Rectal smooth muscle tissue (tissue), 1 donor: ENCODE measurements around the gene SOHLH1.

Experiments used
- H3K27ac ChIP-seq: one replicate; pipeline ENCODE4 v1.7.0; 2013; ENCODE audit warnings: low read depth, low read length, inconsistent platforms
- H3K27me3 ChIP-seq: one replicate; pipeline ENCODE4 v1.7.0; 2013; ENCODE audit warnings: low read length; ENCODE audit not compliant: control insufficient read depth, insufficient read depth
- H3K36me3 ChIP-seq: one replicate; pipeline ENCODE4 v1.7.0; 2013; ENCODE audit warnings: low read length; ENCODE audit not compliant: control insufficient read depth, insufficient read depth
- H3K4me1 ChIP-seq: one replicate; pipeline ENCODE4 v1.7.0; 2013; ENCODE audit warnings: low read length; ENCODE audit not compliant: control insufficient read depth, insufficient read depth
- H3K4me3 ChIP-seq: one replicate; pipeline ENCODE4 v1.7.0; 2013; ENCODE audit warnings: low read length
- H3K9ac ChIP-seq: one replicate; pipeline ENCODE4 v1.7.0; 2013; ENCODE audit warnings: low read length

Gene SOHLH1

GRCh38 chr9:135699440-135699839 lies at the start of gene SOHLH1:
SOHLH1 (minus strand) TSS chr9:135699481; CDS start chr9:135699467, 14 bp downstream.
- Histone ChIP-seq H3K4me3 (no peak within 1 kb of the TSS), H3K9ac (no peak within 1 kb of the TSS), H3K27me3 (peaks cover 12% of the 10 kb centered on the region), H3K36me3 (no peaks in the 10 kb centered on the region), H3K4me1 (no peaks in the 10 kb centered on the region), H3K27ac (no peak within 1 kb of the TSS)

GRCh38 chr9:135748676-135749075 lies 49.4 kb upstream of the SOHLH1 start:
- Histone ChIP-seq H3K27me3 (peaks cover 2% of the 10 kb centered on the region), H3K36me3 (no peaks in the 10 kb centered on the region), H3K27ac (no peak overlapping the region), H3K4me1 (no peaks in the 10 kb centered on the region), H3K4me3 (no peak overlapping the region), H3K9ac (no peak overlapping the region)

- Histone ChIP-seq H3K27me3 (peaks cover 2% of the 10 kb centered on the region), H3K27ac (no peak overlapping the region), H3K36me3 (no peaks in the 10 kb centered on the region), H3K4me1 (no peaks in the 10 kb centered on the region), H3K9ac (no peak overlapping the region), H3K4me3 (no peak overlapping the region)
Observed at GRCh38 chr9:135747311-135747710, 48.0 kb upstream of the SOHLH1 start.

- no peaks in the 10 kb centered on the region for H3K36me3 ChIP-seq
- no peak overlapping the region for H3K9ac ChIP-seq
- H3K27ac ChIP-seq = no peak overlapping the region
- H3K4me3 ChIP-seq = no peak overlapping the region
- no peaks in the 10 kb centered on the region for H3K4me1 ChIP-seq
- H3K27me3 ChIP-seq = peaks cover 2% of the 10 kb centered on the region
Observed at GRCh38 chr9:135746565-135746964, 47.3 kb upstream of the SOHLH1 start.

GRCh38 chr9:135745686-135746324 lies 46.5 kb upstream of the SOHLH1 start:
- Histone ChIP-seq H3K36me3 (no peaks in the 10 kb centered on the region), H3K27me3 (peaks cover 2% of the 10 kb centered on the region), H3K4me3 (no peak overlapping the region), H3K4me1 (no peaks in the 10 kb centered on the region), H3K9ac (no peak overlapping the region), H3K27ac (no peak overlapping the region)

GRCh38 chr9:135745189-135745588 lies 45.9 kb upstream of the SOHLH1 start:
- H3K4me1 ChIP-seq = no peaks in the 10 kb centered on the region
- no peak overlapping the region for H3K9ac ChIP-seq
- H3K27me3 ChIP-seq = no peaks in the 10 kb centered on the region

GRCh38 chr9:135744333-135745070 lies 45.2 kb upstream of the SOHLH1 start:
- no peak overlapping the region for H3K9ac ChIP-seq
- peaks cover 2% of the 10 kb centered on the region for H3K27me3 ChIP-seq
- H3K27ac ChIP-seq = no peak overlapping the region
- no peaks in the 10 kb centered on the region for H3K4me1 ChIP-seq
- no peaks in the 10 kb centered on the region for H3K36me3 ChIP-seq
- no peak overlapping the region for H3K4me3 ChIP-seq

More at GRCh38 chr9:135745189-135745588, 45.9 kb upstream of the SOHLH1 start:
- no peak overlapping the region for H3K4me3 ChIP-seq
- H3K36me3 ChIP-seq = no peaks in the 10 kb centered on the region
- H3K27ac ChIP-seq = no peak overlapping the region

GRCh38 chr9:135743546-135744332 lies 44.5 kb upstream of the SOHLH1 start:
- no peak overlapping the region for H3K4me3 ChIP-seq
- peaks cover 4% of the 10 kb centered on the region for H3K27me3 ChIP-seq
- H3K9ac ChIP-seq = no peak overlapping the region
- no peaks in the 10 kb centered on the region for H3K36me3 ChIP-seq
- no peaks in the 10 kb centered on the region for H3K4me1 ChIP-seq
- H3K27ac ChIP-seq = no peak overlapping the region

GRCh38 chr9:135743021-135743420 lies 43.7 kb upstream of the SOHLH1 start:
- no peak overlapping the region for H3K9ac ChIP-seq
- H3K4me1 ChIP-seq = no peaks in the 10 kb centered on the region
- peaks cover 6% of the 10 kb centered on the region for H3K27me3 ChIP-seq
- H3K36me3 ChIP-seq = no peaks in the 10 kb centered on the region
- H3K4me3 ChIP-seq = no peak overlapping the region
- no peak overlapping the region for H3K27ac ChIP-seq

- Histone ChIP-seq H3K27ac (no peak overlapping the region), H3K4me3 (no peak overlapping the region), H3K36me3 (no peaks in the 10 kb centered on the region), H3K4me1 (no peaks in the 10 kb centered on the region), H3K9ac (no peak overlapping the region), H3K27me3 (peaks cover 9% of the 10 kb centered on the region)
Observed at GRCh38 chr9:135741276-135742219, 42.3 kb upstream of the SOHLH1 start.

GRCh38 chr9:135739271-135740220 lies 40.3 kb upstream of the SOHLH1 start:
- Histone ChIP-seq H3K4me3 (no peak overlapping the region), H3K36me3 (no peaks in the 10 kb centered on the region), H3K9ac (no peak overlapping the region), H3K27me3 (peaks cover 9% of the 10 kb centered on the region), H3K4me1 (no peaks in the 10 kb centered on the region), H3K27ac (no peak overlapping the region)
